ENCODE results near the gene STK17A. TPM values are rescaled to one million over a fixed set of nuclear protein-coding genes. Genes with fewer than 3 reads are reported as not detected.

The STK17A gene
- total and polyA plus RNA-seq, 2 of the 8 experiments (the other 6 are each of a cell fraction or from before 2014, with no cell fraction given), result 2.2 to 12.2 TPM

GRCh38 chr7:43535031-43535451 lies 47.9 kb upstream of the STK17A start (continued):
- TF ChIP-seq HDAC2 (IDR thresholded peaks at IDR 0.05; ENCODE audit: borderline replicate concordance in 1 of 2, low read depth in 2 of 2, low read length in 2 of 2) (no peak), CEBPB (IDR thresholded peaks at IDR 0.05; ENCODE audit: low read depth, low read length) (no peak), TBP (IDR thresholded peaks at IDR 0.05; ENCODE audit: low read depth, low read length) (no peak), EZH2 (IDR thresholded peaks at IDR 0.05; ENCODE audit: low read depth, low read length, severe bottlenecking) (no peak), SP4 (IDR thresholded peaks at IDR 0.05; ENCODE audit: low read length) (no peak), SIRT6 (IDR thresholded peaks at IDR 0.05; ENCODE audit: low read length) (no peak)
